ENCODE data around the gene ANO3.
"Not testable (repeated sequence)": the region's sequence is repeated elsewhere in the genome, so short reads cannot be mapped to it uniquely, and the experiment has no call there.

Gene ANO3

DNA sequence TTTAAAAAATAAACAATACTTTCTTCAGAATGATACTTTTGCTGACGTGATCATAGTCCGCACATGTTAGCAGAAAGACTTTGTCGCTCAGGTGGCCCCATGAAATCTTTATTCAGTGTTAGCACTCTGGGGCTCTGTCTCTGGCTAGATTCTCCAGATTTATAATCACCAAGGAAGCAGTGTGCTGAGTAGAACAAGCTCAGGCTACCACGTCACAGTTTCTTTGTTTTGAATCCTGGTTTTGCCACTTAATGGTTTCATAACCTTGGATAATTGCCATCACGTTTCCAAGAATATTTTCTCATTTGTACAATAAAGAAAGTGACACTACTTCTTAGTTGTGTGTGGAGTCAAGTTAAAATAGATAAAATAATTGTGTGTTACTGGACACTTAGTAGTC is 244.0 kb downstream of the ANO3 start:
- DNase-seq (ENCODE audit: low spot score), result no peak

DNA sequence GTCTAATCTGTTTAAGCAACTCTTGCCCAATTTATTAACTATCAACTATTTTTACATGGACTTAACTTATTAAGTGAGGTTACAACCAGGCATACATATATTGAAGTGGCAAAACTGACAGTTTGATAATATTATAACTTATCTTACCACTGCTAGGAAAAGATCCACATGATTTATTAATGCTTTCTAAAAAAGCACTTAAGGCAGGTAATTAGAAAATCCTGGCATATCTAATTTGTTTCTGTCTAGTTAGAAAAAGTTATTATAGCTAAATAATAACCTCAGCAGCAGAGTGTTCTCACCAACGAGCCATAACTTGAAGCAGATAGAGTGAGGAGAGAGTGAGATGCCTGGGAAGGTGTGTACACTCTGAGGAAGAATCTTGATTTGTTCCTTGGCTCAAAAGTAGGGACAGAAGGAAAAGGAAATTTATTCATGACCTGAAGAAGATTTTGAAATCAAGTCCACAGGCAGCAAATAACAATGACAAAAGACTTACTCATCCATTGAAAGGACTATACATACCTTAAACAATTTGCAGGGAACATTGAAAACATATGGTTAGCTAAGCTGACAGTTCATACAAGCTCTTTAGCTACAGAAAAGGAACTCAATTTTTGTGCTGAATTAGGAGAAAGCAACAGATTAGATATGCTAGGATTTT is 247.2 kb downstream of the ANO3 start:
- no peak for DNase-seq (ENCODE audit: low spot score)

DNA sequence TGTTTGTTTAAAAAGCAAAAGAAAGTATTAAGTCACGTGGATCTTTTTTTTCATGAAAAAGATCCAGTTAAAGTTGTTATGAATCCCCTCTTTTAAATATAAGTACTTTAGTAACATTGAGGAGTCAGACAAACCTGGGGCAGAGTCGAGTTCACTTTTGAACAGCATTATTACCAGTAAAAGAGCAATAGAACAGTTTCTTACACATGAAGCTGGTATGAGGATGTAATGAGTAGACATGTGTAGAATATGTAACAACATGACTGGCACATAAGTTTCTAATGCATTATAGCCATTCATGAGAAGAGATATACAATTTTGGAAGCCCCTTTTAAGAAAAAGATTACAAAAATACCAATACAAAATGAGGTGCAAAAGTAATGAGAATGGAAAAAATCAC is 247.8 kb downstream of the ANO3 start:
- no peak for DNase-seq (ENCODE audit: low spot score)

DNA sequence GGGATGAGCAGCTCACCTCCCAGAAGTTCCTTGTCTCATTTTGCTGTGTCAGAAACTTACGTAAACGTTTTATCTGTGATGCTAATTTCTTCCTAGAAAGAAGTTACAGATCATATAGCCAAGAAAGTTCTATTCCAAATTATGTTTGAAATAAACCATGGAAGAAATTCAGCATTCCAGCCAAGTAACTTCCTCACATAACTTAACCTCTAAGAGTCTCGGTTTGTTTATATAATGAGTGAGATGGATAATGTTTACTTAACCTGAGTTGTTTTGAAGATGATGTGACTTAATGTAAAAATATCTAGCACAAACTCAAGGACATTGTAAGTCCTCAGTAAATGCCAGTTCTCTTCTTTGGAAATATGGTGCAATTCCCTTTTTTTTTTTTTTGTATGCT is 249.0 kb downstream of the ANO3 start:
- DNase-seq (ENCODE audit: low spot score), result no peak

DNA sequence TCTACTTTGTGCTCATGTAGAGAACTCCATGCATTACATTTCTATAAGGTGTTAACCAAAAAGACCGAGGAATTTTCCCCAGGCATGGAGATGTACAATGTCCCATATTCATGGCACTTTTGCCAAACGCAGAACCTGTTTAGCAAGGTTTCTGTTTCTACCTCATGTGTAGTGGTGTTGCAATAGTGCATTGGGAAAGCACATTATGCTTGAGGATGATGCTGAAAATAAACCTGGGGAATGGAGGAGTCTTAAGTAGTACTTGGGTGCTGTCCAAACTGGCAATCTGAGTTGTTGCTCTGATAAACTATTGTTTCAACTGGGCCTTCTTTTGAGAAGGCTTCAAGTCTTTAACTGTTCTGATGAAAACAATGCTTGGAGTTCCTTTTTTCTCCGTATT is 251.6 kb downstream of the ANO3 start:
- DNase-seq (ENCODE audit: low spot score), result no peak

DNA sequence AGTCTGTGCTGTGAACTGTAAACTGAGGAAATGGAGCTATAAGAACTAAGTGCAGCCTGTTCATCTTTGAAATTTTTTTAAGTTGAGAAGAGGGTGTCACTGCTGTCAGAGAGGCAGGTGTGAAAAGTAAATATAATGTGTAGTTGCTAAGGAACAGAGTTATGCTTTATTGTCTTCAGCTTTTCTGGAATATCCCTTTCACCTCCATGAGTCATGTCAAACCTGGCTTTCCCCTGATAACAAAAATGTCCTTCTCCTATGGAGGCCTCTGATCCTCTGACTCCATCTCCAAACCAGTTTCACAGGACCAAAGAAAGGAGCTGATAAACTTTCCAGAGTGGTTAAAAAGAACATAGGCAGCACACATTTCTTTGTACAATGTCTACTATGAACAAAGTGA is 252.9 kb downstream of the ANO3 start:
- no peak for DNase-seq (ENCODE audit: low spot score)

DNA sequence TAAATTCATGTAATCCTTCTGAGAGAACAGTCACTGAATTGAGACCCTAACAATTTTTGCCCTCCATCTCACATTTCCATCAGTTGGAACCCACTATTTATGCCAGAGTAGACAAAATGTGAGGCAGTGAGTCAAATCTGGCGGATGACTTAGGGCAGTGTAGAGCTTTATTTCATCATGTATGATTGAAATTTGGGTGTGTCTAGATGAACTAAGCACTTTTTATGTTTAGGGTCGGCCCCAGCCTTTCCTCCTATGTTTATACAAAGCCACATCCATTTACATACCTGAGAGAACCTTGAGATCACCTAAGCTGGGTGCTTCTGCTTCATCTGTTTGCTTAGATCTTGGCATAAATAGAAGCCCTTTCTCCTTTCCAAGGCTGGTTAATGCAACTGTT is 255.1 kb downstream of the ANO3 start:
- no peak for DNase-seq (ENCODE audit: low spot score)

DNA sequence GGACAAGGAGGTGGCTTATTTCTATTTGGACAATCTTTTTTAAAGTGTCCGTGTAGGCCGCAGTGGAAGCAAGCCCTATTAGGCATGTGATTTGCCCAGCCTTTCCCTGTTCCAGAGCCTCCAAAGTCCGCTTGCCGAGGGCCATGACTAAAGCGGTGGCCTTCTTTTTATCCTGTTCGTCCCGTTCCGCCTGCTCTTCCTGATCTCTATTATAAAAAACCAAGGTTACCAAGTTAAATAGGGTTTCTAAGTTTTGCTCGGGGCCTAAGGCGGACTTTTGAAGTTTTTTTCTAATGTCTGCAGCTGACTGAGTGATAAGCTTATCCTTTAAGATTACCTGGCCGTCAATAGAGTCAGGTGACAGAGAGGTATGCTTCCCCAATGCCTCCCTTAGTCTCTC is 261.8 kb downstream of the ANO3 start:
- DNase-seq (ENCODE audit: low spot score), result no peak

DNA sequence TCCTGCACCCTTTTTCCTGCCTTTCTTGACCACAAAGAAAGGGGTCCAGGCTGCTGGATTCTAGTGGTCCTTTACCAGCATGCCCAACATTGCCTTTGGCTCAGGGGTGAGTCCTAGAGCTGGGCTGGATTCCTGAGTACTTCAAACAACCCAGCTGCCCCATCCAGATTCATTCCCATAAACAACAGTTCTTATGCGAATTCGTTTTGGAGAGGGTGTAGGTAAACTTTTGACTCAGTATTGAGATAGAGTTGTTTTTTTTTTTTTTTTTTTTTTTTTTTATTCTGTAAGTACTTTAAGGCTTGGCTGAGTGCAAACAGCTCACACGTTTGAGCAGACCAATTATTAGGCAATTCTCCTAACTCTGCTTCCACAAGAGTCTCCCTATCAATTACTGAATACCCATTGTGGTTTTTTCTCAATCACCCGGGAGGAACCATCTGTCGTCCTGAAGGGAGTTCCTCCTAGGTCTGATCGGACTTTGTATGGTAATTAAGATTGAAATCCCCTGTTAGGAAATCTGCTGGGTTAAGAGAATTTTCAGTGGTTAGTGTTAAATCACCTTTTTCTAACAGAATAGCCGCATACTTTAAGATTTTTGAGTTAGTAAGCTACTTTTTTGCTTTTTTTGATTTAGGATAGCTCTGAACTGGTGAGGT is 263.4 kb downstream of the ANO3 start:
- DNase-seq (ENCODE audit: low spot score), result not testable (repeated sequence)

DNA sequence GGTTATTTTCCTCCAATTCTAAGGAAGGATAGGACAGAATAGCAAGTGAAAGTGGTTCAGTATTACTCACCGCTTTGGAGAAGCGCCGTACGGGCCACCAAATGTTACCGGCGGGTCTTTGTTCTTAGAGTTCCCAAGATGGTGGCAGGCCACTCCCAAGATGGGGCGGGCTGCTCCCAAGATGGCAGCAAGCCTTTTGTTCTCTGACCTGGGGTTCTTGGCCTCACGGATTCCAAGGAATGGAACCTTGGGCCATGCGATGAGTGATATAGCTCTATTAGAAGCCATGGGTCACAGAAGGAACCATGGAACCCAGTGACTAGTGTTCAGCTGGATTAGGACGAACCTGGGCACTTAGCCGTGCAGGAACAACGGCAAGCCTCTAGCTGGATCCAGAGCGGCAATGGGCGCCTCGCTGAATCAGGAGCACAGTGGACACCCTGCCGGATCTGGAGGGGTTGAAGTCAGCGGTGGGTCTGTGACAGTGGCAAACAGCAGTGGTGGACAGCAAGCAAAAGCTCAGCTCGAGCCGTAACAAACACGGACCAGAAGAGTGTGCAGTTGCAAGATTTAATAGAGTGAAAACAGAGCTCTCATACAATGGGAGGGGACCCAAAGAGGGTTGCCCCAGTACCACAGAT is 265.2 kb downstream of the ANO3 start:
- DNase-seq (ENCODE audit: low spot score), result not testable (repeated sequence)

DNA sequence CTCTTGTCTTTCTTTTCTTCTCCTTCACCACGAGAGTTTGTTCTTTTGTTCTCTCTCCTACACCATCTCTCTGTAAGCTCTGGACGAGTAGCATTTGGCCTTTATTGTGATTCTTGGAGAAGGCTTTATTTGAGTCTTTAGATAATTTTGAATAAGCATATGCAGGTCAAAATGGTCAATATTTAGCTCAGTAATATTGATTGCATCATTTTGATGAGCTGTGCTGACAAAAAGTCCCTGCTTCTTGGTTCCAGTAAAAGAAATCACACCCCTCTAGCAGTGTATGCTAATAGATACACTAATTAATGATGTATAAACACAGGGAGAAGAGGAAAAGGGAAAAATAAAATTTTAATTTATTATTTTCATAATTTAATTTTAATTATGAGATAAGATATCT is 266.0 kb downstream of the ANO3 start:
- no peak for DNase-seq (ENCODE audit: low spot score)

DNA sequence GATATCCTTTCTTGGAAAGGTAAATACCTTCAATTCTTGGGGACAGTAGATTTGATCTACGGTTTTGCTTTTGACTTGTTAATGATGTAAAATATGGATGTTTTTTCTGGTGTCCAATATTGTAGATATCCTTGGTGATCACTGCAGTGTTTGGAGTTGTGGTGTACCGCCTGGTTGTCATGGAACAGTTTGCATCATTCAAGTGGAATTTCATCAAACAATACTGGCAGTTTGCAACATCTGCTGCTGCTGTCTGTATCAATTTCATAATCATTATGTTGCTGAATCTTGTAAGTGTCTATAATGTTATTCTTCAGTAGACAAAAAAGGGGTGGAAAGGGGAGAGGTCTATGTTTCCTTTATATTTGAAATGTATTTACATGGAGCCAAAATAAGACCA is 267.5 kb downstream of the ANO3 start:
- DNase-seq (ENCODE audit: low spot score), result peak; percentile 56

DNA sequence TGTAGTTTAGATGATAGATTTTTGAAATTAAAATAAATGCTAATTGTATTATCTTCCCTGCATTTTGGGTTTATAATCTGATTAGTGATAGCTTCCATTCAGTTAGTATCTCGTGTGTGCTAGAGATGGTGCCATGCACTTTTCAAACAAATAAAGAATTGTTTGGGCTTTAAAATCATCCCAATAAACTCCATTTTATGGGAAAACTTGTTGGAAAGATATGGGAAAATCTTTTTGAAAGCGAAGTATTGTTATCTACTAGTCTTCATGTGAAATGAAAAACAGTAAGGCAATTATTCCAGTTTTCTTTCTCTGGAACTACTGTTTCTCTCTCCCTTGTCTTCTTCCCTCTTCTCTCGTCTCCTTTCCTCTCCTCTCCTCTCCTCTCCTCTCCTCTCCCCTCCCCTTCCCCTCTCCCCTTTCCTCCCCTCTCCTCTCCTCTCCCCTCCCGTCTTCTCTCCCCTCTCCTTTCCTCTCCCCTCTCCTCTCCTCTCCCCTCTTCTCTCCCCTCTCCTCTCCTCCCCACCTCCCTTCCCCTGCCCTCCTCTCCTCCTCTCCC is 268.0 kb downstream of the ANO3 start:
- peak; percentile 27 for DNase-seq (ENCODE audit: low spot score)

DNA sequence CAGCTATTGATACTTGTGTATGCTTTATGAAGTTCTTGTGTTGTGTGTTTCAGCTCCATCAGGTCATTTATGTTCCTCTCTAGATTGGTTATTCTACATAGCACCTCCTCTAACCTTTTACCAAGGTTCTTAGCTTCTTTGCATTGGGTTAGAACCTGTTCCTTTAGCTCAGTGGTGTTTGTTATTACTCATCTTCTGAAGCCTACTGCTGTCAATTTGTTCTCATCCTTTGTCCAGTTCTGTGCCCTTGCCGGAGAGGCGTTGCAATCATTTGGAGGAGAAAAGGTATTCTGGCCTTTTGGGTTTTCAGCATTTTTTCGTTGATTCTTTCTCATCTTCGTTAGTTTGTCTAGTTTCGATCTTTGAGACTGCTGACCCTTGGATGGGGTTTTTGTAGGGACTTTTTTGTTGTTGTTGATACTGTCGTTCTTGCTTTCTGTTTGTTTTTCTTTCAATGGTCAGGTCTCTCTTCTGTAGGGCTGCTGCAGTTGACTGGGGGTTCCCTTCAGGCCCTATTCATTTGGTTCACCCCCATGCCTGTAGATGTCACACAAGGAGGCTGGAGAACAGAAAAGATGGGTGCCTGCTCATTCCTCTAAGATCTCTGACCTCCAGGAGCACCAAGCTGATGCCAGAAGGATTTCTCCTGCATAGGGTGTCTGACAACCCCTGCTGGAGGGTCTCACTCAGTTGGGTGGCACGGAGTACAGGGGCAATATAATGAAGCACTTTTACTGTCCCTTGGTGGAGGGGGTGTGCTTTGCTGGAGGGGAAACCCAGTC is 276.0 kb downstream of the ANO3 start:
- DNase-seq (ENCODE audit: low spot score), result no peak

DNA sequence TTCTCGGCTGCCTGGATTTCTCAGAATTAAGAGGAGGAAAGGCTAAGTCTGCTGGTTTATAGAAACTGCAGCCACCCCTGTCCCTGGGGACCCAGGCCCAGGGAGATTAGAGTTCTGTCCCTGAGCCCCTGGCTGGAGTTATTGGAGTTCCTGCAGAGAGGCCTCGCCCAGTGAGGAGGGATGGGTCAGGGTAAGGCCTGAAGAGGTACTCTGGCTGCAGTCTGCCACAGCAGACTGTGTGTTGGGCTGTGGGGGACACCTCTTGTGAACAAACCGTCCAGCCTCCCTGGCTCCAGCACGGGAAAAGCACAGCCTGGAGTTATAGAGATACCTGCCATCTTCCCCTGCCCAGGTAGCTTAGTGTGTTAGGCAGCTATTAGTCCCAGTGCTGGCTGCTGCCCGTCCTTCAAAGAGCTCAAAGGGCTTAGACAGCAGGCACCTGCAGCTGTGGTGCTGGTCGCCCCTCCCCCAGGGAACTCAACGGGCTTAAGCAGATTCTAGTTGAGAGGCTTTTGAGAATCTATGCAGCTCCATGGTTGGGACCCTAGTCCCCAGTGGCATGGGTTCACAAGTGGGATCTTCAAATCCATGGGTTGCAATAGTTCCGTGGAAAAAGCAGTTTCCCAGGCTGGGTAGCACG is 276.7 kb downstream of the ANO3 start:
- no peak for DNase-seq (ENCODE audit: low spot score)

DNA sequence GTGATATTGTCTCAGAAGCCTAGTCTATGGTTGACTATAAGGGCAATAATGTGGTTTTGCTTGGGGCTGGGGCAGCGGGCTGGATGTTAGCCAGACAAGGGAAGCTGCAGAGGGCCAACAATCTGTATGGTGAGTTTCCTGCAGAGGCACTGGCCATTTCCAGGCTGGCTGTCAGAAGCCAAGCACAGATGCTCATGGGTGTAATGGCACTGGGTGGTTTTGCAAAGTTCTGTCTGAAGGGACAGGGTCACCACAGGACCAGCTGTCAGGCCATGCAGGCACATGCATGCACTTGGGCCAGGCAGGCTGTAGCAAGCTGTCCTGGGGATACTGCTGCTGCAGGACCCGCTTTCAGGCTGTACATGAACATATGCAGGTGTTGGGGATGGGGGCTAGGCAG is 281.8 kb downstream of the ANO3 start:
- no peak for DNase-seq (ENCODE audit: low spot score)

DNA sequence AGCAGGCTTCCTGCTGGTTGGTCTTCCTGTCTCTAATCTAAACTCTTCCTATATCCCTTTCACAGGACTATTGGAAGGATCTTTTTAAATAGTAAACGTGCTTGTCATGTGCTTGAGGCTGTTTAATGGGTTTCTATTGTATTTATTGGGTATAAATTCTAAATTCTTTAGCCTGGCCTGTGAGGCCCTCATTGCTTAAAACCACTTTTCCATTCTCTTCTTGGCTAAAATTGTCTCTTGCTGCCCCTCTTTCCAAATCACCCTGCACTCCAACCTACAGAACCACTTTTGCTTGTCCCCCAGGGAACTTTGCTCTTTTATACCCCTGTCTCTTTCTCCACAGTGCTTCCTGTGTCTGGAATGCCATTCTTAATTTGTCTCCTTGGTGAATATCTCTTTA is 286.5 kb downstream of the ANO3 start:
- no peak for DNase-seq (ENCODE audit: low spot score)

DNA sequence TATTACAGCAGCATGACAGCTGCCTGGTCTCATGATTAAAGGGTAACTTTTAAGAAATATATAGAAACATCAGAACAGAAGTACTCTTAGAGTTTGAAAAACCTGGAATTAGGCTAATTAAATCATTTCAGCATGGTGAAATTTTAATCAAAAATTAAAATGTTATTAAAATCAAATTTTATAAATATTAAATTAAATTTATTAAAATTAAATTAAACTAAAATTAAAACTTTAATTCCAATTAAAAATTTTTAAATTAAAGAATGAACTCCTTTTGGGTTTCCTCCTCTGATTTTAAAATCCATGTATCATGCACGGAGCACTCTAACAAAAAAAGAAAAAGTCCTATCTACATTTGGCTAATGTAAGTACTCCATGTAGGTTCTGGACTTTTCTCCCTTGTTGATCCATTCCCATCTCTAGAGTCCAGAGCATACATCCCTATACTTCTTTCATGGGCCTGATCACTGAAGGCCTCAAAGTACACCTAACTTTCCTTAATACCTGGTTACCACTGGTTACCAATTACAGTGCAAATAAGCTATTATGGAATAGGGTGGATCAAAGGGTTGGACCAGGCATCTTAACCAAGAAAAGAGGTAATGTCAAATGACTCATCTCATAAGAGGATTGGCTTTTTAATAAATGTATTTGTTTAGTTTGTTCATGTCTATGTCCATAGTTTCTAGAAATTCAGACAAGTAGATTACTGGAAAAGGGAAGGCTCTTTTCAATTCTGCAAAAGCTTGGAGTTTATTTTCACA is 288.5 kb downstream of the ANO3 start:
- no peak for DNase-seq (ENCODE audit: low spot score)

DNA sequence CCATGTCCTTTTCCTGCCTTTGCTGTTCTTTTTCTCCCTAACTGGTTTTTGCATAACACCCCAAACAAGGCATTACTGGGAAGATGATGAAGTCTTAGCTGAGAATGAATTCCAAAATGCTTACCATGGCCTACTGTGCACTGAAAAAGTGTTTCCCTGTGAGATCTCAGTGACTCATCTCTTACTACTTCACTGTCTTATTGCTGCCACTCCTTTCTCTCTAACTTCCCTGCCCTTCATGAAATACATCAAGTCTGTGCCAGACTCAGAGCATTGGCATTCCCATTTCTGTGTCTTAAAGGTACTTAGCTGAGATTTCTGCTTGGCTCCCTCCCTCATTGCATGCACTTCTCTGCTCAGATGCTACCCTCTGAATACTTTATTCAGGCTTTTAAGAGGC is 289.2 kb downstream of the ANO3 start:
- DNase-seq (ENCODE audit: low spot score), result peak; percentile 69

DNA sequence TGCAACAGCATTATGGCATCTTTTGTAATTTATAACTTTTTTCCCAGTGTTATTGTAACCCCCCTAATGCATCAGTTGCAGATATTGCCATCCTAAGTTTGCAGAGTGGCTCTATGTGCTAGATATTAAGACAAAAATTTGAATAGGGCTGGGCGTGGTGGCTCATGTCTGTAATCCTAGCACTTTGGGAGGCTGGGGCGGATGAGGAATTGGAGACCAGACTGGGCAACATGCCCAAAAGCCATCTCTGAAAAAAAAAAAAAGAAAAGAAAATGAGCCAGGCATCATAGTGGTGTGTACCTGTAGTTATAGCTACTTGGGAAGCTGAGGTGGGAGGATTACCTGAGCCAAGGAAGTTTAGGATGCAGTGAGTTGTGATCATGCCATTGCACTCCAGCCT is 290.3 kb downstream of the ANO3 start:
- DNase-seq (ENCODE audit: low spot score), result no peak

DNA sequence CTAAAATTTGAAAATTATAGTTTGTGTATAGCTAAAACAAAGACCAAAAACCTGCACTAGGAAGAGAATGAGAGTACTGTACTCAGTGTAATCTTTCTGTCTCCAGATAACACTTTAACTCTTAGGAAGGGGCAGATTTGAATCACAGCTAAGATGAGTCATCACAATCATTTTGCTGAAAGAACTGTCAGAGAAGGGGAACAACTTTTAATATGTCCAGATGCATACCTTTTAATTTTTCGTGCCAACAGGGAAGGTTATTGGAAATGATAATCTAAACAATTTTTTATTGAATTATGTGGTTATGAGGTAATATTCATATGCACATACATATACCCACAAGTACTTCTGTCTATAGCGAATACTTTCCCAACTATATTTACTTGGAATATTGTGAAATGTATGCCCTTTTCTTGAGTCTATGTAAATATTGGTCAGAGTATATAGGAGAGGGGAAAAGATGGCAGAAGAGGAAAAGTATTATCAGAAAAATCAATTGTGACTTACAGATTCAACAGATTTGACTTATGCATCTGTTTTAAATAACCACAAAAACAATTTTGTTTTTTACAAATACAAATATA is 291.2 kb downstream of the ANO3 start:
- peak; percentile 79 for DNase-seq (ENCODE audit: low spot score)

Measured in COLO829 (cell line).